A172 (cell line): Measurements from ENCODE around the gene INTU. TPM values are rescaled to one million over a fixed set of nuclear protein-coding genes. Genes with fewer than 3 reads are reported as not detected.

Experiments
- DNase-seq: peaks from one replicate; pipeline ENCODE4 v3.0.0-alpha.2; 2015; ENCODE audit warnings: low spot score
- total RNA-seq: library from RNA; depleted of rRNA; stranded (reverse); fragments of >200 nt; shearing (Covaris generic); gene quantifications from 2 replicates; pipeline ENCODE4 v1.2.3, GENCODE V29; 2014; rRNA removed

Gene INTU
- total RNA-seq, 1 experiment from 2014 or later, result 3.3 TPM

DNA sequence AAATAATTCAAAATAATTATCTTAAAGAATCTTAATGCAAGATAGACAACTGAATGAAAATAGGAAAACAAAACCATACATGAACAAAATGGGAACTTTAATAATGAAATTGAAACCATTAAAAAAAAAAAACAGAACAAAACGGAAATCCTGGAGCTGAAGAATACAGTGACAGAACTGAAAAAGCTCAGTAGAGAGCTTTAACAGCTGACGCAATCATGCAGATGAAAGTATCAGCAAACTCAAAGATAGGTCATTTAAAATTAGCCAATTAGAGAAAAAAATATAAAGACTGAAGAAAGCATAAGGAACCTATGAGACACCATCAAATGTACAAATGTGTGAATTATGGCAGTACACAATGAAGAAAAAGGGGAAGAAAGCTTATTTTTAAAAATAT lies 116.2 kb downstream of the INTU start:
- DNase-seq, result no peak

DNA sequence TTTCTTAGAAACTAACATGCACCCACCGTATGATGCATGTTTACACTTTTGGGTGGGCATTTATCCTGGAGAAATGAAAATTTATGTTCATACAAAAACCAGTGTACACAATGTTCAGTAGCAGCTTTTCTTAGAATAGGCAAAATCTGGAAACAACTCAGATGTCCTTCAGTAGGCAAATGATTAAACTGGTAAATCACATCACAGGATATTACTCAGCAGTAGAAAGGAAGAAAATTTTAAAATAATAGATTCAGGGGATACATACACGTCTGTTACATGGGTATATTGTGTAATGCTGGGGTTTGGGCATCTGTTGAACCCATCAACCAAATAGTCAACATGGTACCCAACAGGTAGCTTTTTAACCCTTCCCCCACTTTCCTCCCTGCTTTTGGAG lies 124.1 kb downstream of the INTU start:
- DNase-seq, result no peak

DNA sequence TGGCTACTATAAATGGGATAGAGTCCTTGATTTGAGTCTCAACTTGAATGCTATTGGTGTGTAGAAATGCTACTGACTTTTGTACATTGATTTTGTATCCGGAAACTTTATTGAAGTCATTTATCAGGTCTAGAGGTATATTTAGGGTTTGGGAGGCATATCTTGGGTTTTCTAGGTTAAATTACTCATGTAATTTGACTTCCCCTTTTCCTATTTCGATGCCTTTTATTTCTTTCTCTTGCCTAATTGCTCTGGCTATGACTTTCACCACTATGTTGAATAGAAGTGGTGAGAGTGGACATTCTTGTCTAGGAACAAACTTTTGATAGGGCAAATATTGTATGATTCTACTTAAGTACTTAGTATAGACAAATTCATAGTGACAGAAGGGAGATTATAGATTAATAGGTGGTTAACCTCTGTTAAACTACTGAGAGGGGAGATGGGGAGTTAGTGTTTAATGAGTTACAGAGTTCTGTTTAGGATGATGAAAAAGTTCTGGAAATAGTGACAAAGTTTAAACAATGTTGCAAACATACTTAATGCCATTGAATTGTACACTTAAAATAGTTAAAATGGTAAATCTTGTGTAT lies 126.6 kb downstream of the INTU start:
- no peak for DNase-seq

DNA sequence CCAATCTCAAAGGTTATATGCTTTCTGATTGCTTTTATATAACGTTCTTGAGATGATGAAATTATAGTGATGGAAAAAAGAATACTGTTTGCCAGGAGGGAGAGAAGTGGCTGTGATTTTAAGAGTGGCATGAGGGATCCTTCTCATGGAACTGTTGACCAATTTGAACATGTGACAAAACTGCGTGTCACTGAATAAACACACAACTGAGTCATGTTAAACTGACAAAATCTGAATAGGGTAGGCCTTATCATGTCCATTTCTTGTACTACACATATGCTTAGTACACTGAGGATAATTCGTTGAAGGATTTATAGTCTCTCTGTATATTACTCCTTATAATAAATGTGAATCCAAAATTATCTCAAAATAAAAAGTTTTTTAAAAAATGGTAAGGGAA lies 127.1 kb downstream of the INTU start:
- no peak for DNase-seq

DNA sequence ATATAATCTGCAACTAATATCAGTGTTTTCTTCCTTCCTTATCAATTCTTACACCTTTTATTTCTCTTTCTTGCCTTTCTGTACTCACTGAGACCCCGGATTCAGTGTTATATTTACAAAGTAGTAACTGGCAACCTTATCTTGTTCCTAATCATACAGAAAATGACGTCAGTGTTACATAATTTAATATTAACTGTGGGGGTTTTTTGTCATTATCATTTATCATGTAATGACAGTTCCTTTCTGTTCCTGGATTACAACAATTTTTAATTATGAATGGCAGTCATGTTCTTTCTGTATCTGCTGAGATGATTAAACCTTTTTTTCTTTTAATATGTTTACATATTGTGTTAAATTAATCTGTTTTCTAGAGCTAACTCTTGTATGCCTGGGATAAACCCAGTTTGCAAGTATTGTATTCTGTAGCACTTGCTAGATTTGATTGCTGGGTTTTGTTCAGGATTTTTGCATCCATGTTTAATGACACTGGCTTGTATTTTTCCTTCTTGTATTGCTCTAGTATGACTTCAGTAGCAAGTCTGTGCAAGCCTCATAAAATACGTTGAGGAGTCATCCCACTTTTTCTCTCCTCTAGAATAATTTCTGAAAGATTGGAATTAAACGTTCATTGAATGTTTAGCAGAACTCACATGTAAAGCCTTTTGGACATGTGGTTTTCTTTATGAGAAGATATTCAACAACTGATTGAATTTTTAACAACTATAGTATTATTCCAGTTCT lies 138.9 kb downstream of the INTU start:
- DNase-seq, result no peak

DNA sequence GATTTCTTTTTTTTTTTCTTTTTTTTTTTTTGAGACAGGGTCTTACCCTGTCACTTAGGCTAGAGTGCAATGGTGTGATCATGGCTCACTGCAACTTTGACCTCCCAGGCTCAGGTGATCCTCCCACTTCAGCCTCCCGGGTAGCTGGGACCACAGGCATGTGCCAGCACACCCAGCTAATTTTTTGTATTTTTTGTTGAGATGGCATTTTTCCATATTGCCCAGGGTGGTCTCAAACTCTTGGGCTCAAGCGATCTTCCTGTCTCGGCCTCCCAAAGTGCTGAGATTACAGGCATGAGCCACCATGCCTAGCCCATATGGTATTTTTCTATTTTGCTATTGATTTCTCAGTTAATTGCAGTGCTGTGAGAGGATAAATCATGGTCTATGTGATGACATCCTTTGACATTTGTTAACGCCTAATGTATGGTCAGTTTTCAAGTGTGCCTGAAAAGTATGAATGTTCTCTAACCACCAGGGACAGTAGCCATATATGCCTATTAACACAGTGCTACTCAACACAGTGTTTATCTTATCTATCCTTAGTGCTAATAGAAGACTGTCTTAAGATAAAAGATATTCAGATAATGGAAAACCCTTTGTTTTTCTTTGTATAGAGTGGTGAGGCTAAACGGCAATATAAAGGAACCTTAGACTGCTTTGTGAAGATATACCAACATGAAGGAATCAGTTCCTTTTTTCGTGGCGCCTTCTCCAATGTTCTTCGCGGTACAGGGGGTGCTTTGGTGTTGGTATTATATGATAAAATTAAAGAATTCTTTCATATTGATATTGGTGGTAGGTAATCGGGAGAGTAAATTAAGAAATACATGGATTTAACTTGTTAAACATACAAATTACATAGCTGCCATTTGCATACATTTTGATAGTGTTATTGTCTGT lies 140.3 kb downstream of the INTU start:
- DNase-seq, result no peak

DNA sequence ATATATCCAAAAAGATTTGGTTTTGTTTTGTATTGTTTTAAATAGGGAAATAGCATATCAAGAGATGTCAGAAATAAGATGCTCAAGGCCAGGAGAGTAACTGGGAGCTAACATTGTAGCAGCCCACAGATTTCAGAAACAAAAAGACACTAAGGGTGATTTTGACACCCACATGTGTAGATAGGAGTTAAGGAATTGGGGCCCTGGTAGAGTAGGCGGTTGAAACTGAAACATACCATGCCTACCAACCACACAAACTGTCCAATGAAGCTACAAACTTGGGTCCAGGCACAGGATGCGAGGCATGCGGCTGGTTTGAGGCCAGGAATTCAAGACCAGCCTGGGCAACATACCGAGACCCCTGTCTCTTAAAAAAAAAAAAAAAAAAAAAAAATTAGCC lies 143.1 kb downstream of the INTU start:
- no peak for DNase-seq

Other genes starting within 250 kb of the INTU start
- gene SLC25A31, start 97.4 kb downstream of the INTU start, total RNA-seq, result not detected in 2 replicates
- gene HSPA4L, start 149.4 kb downstream of the INTU start, total RNA-seq, result 13.1 and 13.2 TPM in 2 replicates
- gene PLK4, start 247.9 kb downstream of the INTU start, total RNA-seq, result 20.0 and 46.9 TPM in 2 replicates